ENCODE measurements around the gene USP24. TPM values are rescaled to one million over a fixed set of nuclear protein-coding genes. Genes with fewer than 3 reads are reported as not detected.

Gene USP24
- total RNA-seq, 1 donor from 2014 or later, result 49.5 TPM

GRCh38 chr1:55046871-55047270 is 168.3 kb downstream of the USP24 start:
- intact Hi-C loops (cut with micrococcal nuclease), result no loop called here
- DNase-seq, result no peak
- Mint-ChIP-seq H3K27me3 (peaks cover 10% of the 10 kb centered on the region), H3K27ac (no peak overlapping the region), H3K4me3 (no peak overlapping the region), H3K9me3 (no peaks in the 10 kb centered on the region), H3K36me3 (ENCODE audit: low read depth) (no peaks in the 10 kb centered on the region), H3K4me1 (no peaks in the 10 kb centered on the region)

DNA sequence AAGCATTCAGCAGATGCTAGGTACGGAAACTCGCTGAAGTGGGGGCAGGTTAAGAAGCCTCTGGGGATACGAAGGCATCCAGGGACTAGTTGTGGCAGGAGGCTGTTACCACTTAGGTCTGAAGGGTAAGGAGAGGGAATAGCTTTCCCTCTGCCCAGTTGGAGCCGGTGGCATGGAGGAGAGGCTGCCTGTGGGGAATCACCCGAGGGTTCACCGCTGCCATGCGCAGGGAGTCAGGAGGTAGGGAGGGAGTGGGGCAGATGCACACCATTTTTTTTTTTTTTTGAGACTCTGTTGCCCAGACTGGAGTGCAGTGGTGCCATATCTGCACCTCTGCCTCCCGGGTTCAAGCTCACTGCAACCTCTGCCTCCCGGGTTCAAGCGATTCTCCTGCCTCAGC is 169.7 kb downstream of the USP24 start:
- H3K4me3 Mint-ChIP-seq, result no peak overlapping the region
- H3K4me1 Mint-ChIP-seq, result no peaks in the 10 kb centered on the region
- DNase-seq, result no peak
- intact Hi-C loops (cut with micrococcal nuclease), result no loop called here
- no peaks in the 10 kb centered on the region for H3K36me3 Mint-ChIP-seq (ENCODE audit: low read depth)
- H3K9me3 Mint-ChIP-seq, result no peaks in the 10 kb centered on the region
- H3K27me3 Mint-ChIP-seq, result peaks cover 23% of the 10 kb centered on the region
- no peak overlapping the region for H3K27ac Mint-ChIP-seq

DNA sequence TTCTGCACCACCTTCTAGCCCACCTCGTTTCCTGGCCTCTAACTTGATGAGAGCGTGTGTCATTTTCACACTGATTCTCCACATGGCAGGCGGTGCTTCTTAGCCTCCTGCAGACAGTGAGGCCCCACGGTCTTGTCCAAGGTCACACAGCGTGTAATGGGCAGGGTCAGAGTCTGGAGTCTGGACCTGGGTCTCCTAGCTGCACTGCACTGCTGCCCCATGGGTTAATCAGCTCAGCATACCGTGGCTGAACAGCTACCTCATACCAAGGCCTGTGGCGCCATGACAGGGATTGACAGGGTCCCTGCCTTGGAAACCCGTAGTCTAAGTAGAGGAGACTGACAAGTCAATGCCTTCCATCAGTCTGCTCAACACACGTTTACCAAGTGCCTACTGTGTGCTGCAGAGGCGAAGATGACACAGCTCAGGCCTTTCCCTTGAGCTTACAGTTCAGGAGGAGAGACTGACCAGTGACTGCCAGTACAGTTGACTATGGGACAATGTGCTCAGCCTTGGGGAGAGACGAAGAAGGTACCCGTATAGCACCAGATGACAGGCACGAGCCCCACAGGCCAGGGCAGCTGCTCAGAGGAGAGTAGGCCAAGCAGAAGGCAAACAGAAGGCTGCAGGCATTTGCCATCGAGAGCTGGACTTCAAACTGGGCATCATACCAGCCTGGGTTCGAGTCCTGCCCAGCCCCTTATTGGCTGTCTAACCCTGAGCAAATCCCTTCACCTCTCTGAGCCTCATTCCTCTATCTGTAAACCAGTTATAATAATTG is 170.4 kb downstream of the USP24 start:
- Mint-ChIP-seq H3K36me3 (ENCODE audit: low read depth) (no peaks in the 10 kb centered on the region), H3K27ac (no peak overlapping the region), H3K4me1 (no peaks in the 10 kb centered on the region), H3K27me3 (peaks cover 29% of the 10 kb centered on the region), H3K4me3 (no peak overlapping the region), H3K9me3 (no peaks in the 10 kb centered on the region)
- DNase-seq, result no peak
- intact Hi-C loops (cut with micrococcal nuclease), result no loop called here

DNA sequence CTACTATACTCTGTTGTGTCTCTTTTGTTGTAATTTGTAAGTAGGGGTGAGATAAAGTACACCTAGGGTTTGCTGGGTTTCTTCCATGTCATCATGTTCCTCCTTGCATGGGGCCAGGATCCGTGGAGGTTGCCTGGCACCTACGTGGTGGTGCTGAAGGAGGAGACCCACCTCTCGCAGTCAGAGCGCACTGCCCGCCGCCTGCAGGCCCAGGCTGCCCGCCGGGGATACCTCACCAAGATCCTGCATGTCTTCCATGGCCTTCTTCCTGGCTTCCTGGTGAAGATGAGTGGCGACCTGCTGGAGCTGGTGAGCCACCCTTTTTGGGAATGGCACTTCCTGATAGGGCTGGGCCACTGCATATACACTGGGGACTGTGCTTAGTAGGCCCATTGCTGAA is 171.4 kb downstream of the USP24 start:
- intact Hi-C loops (cut with micrococcal nuclease), result no loop called here
- Mint-ChIP-seq H3K9me3 (no peaks in the 10 kb centered on the region), H3K4me1 (no peaks in the 10 kb centered on the region), H3K36me3 (ENCODE audit: low read depth) (no peaks in the 10 kb centered on the region), H3K27ac (no peak overlapping the region), H3K27me3 (peaks cover 36% of the 10 kb centered on the region), H3K4me3 (no peak overlapping the region)
- no peak for DNase-seq

GRCh38 chr1:55043011-55043410 is 172.2 kb downstream of the USP24 start:
- Mint-ChIP-seq H3K27ac (no peak overlapping the region), H3K27me3 (peaks cover 44% of the 10 kb centered on the region), H3K9me3 (no peaks in the 10 kb centered on the region), H3K4me1 (no peaks in the 10 kb centered on the region), H3K36me3 (ENCODE audit: low read depth) (no peaks in the 10 kb centered on the region), H3K4me3 (no peak overlapping the region)
- intact Hi-C loops (cut with micrococcal nuclease), result no loop called here
- no peak for DNase-seq

GRCh38 chr1:55041613-55042012 is 173.6 kb downstream of the USP24 start:
- Mint-ChIP-seq H3K27me3 (peaks cover 54% of the 10 kb centered on the region), H3K9me3 (no peaks in the 10 kb centered on the region), H3K27ac (no peak overlapping the region), H3K4me3 (no peak overlapping the region), H3K36me3 (ENCODE audit: low read depth) (no peaks in the 10 kb centered on the region), H3K4me1 (no peaks in the 10 kb centered on the region)
- intact Hi-C loops (cut with micrococcal nuclease), result no loop called here
- DNase-seq, result no peak

- H3K27me3 Mint-ChIP-seq, result peaks cover 59% of the 10 kb centered on the region
- H3K27ac Mint-ChIP-seq, result no peak overlapping the region
- H3K4me3 Mint-ChIP-seq, result no peak overlapping the region
- H3K36me3 Mint-ChIP-seq (ENCODE audit: low read depth), result no peaks in the 10 kb centered on the region
- no peaks in the 10 kb centered on the region for H3K9me3 Mint-ChIP-seq
- DNase-seq, result no peak
- intact Hi-C loops (cut with micrococcal nuclease), result no loop called here
- H3K4me1 Mint-ChIP-seq, result no peaks in the 10 kb centered on the region
These were observed 174.2 kb downstream of the USP24 start for GRCh38 chr1:55040933-55041494.

- H3K27me3 Mint-ChIP-seq, result peaks cover 63% of the 10 kb centered on the region
- no peak overlapping the region for H3K4me3 Mint-ChIP-seq
These were observed 174.9 kb downstream of the USP24 start for GRCh38 chr1:55040083-55040932.

DNA sequence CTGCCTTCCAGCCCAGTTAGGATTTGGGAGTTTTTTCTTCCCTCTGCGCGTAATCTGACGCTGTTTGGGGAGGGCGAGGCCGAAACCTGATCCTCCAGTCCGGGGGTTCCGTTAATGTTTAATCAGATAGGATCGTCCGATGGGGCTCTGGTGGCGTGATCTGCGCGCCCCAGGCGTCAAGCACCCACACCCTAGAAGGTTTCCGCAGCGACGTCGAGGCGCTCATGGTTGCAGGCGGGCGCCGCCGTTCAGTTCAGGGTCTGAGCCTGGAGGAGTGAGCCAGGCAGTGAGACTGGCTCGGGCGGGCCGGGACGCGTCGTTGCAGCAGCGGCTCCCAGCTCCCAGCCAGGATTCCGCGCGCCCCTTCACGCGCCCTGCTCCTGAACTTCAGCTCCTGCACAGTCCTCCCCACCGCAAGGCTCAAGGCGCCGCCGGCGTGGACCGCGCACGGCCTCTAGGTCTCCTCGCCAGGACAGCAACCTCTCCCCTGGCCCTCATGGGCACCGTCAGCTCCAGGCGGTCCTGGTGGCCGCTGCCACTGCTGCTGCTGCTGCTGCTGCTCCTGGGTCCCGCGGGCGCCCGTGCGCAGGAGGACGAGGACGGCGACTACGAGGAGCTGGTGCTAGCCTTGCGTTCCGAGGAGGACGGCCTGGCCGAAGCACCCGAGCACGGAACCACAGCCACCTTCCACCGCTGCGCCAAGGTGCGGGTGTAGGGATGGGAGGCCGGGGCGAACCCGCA is 175.7 kb downstream of the USP24 start, which contains the start of gene PCSK9:
Gene PCSK9, plus strand, starts transcription at position 207 of the 741 bp plus-strand sequence. Its CDS starts 290 bp downstream, at position 497.
- no peaks in the 10 kb centered on the region for H3K9me3 Mint-ChIP-seq
- intact Hi-C loops (cut with micrococcal nuclease), result no loop called here
- H3K36me3 Mint-ChIP-seq (ENCODE audit: low read depth), result no peaks in the 10 kb centered on the region
- DNase-seq, result no peak
- no peak within 1 kb of the TSS for H3K27ac Mint-ChIP-seq
- H3K4me3 Mint-ChIP-seq, result no peak within 1 kb of the TSS
- H3K4me1 Mint-ChIP-seq, result no peaks in the 10 kb centered on the region
- peaks cover 66% of the 10 kb centered on the region for H3K27me3 Mint-ChIP-seq

More at GRCh38 chr1:55040083-55040932, 174.9 kb downstream of the USP24 start:
- H3K36me3 Mint-ChIP-seq (ENCODE audit: low read depth), result no peaks in the 10 kb centered on the region
- H3K9me3 Mint-ChIP-seq, result no peaks in the 10 kb centered on the region
- no peak for DNase-seq
- no peaks in the 10 kb centered on the region for H3K4me1 Mint-ChIP-seq
- intact Hi-C loops (cut with micrococcal nuclease), result no loop called here
- H3K27ac Mint-ChIP-seq, result no peak overlapping the region

DNA sequence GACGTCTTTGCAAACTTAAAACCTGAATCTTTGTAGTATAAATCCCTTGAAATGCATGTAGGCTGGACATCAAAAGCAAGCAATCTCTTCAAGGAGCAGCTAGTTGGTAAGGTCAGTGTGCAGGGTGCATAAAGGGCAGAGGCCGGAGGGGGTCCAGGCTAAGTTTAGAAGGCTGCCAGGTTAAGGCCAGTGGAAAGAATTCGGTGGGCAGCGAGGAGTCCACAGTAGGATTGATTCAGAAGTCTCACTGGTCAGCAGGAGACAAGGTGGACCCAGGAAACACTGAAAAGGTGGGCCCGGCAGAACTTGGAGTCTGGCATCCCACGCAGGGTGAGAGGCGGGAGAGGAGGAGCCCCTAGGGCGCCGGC is 176.2 kb downstream of the USP24 start:
- Mint-ChIP-seq H3K9me3 (no peaks in the 10 kb centered on the region), H3K27ac (no peak overlapping the region), H3K4me3 (no peak overlapping the region), H3K27me3 (peaks cover 69% of the 10 kb centered on the region), H3K4me1 (no peaks in the 10 kb centered on the region), H3K36me3 (ENCODE audit: low read depth) (no peaks in the 10 kb centered on the region)
- DNase-seq, result no peak
- intact Hi-C loops (cut with micrococcal nuclease), result no loop called here

GRCh38 chr1:55038552-55038838 is 176.7 kb downstream of the USP24 start:
- intact Hi-C loops (cut with micrococcal nuclease), result no loop called here
- no peak for DNase-seq
- Mint-ChIP-seq H3K4me1 (no peaks in the 10 kb centered on the region), H3K4me3 (no peak overlapping the region), H3K36me3 (ENCODE audit: low read depth) (no peaks in the 10 kb centered on the region), H3K27ac (no peak overlapping the region), H3K27me3 (peaks cover 69% of the 10 kb centered on the region), H3K9me3 (no peaks in the 10 kb centered on the region)

- Mint-ChIP-seq H3K27ac (no peak overlapping the region), H3K4me3 (no peak overlapping the region), H3K27me3 (peaks cover 74% of the 10 kb centered on the region), H3K36me3 (ENCODE audit: low read depth) (no peaks in the 10 kb centered on the region), H3K9me3 (no peaks in the 10 kb centered on the region), H3K4me1 (no peaks in the 10 kb centered on the region)
- no peak for DNase-seq
- intact Hi-C loops (cut with micrococcal nuclease), result no loop called here
These were observed 177.2 kb downstream of the USP24 start for GRCh38 chr1:55037733-55038551.

- Mint-ChIP-seq H3K4me1 (no peaks in the 10 kb centered on the region), H3K9me3 (no peaks in the 10 kb centered on the region), H3K4me3 (no peak overlapping the region), H3K27ac (no peak overlapping the region), H3K36me3 (ENCODE audit: low read depth) (no peaks in the 10 kb centered on the region), H3K27me3 (peaks cover 57% of the 10 kb centered on the region)
- DNase-seq, result no peak
- intact Hi-C loops (cut with micrococcal nuclease), result no loop called here
These were observed 179.3 kb downstream of the USP24 start for GRCh38 chr1:55035904-55036303.
